ENCODE results near the gene ADAMTS5. TPM values are rescaled to one million over a fixed set of nuclear protein-coding genes. Genes with fewer than 3 reads are reported as not detected.

Gene ADAMTS5
- total and polyA plus RNA-seq, 9 of the 15 experiments (the other 6 are each of a cell fraction or from before 2014, with no cell fraction given) = not detected

- in situ Hi-C loops (cut with MboI) (no loop called here), intact Hi-C loops (cut with micrococcal nuclease) (no loop called here)
- Histone ChIP-seq H3K36me3 (ENCODE audit: control insufficient read depth, insufficient read depth, low read length) (no peaks in the 10 kb centered on the region), H3K27me3 (ENCODE audit: control insufficient read depth in 2 of 2, insufficient read depth in 2 of 2, low read length in 2 of 2) (no peaks in the 10 kb centered on the region), H4K20me1 (replicated peaks; ENCODE audit: control insufficient read depth, insufficient read depth, low read length) (no peaks in the 10 kb centered on the region), H3K27ac (ENCODE audit: extremely low read depth, low read depth, low read length) (no peak overlapping the region), H3K4me1 (replicated peaks in 1 of 2; ENCODE audit: control insufficient read depth in 2 of 2, insufficient read depth in 2 of 2, low read length in 2 of 2) (no peaks in the 10 kb centered on the region), H3K9me1 (ENCODE audit: control insufficient read depth, insufficient read depth, low read length) (no peaks in the 10 kb centered on the region), H2AFZ (ENCODE audit: low read depth, low read length) (no peak overlapping the region), H3K79me2 (ENCODE audit: control insufficient read depth, insufficient read depth, low read length) (no peaks in the 10 kb centered on the region), H3K9ac (ENCODE audit: insufficient read depth in 1 of 2, low read depth in 2 of 2, low read length in 2 of 2) (no peak overlapping the region), H3K9me3 (replicated peaks; ENCODE audit: control insufficient read depth, insufficient read depth, low read depth, low read length) (no peaks in the 10 kb centered on the region), H3K4me2 (ENCODE audit: insufficient read depth, low read length) (no peak overlapping the region), H3K4me3 (no peak overlapping the region)
- CTCF ChIA-PET (ENCODE audit: low intra/inter-chr PET ratio) = no interaction called here
- DNase-seq (ENCODE audit: extremely low read depth in 1 of 4, low spot score in 3 of 4) (no peak), FAIRE-seq (no peak), ATAC-seq (no peak)
- POLR2A ChIA-PET = no interaction called here
- WGBS (ENCODE audit: insufficient coverage, low coverage, missing lambda C conversion rate) = 0% methylated on average over 4 of the region's 4 CpGs
- no peak for TF ChIP-seq SMARCA4 (IDR thresholded peaks at IDR 0.05)
- BruUV-seq (replicated peaks) = no TSS peak
Measured at GRCh38 chr21:26949830-26950229, 17.1 kb downstream of the ADAMTS5 start.

GRCh38 chr21:26948194-26948593, 18.7 kb downstream of the ADAMTS5 start:
- in situ Hi-C loops (cut with MboI) (no loop called here), intact Hi-C loops (cut with micrococcal nuclease) (no loop called here)
- ChIA-PET CTCF (ENCODE audit: low intra/inter-chr PET ratio) (no interaction called here), POLR2A (no interaction called here)
- H3K79me2 ChIP-seq (ENCODE audit: control insufficient read depth, insufficient read depth, low read length) = no peaks in the 10 kb centered on the region
- BruUV-seq (replicated peaks) = no TSS peak
- FAIRE-seq (no peak), ATAC-seq (no peak), DNase-seq (ENCODE audit: extremely low read depth in 1 of 4, low spot score in 3 of 4) (no peak)
- no peaks in the 10 kb centered on the region for H4K20me1 ChIP-seq (replicated peaks; ENCODE audit: control insufficient read depth, insufficient read depth, low read length)
- no peaks in the 10 kb centered on the region for H3K9me1 ChIP-seq (ENCODE audit: control insufficient read depth, insufficient read depth, low read length)
- no peak overlapping the region for H3K4me2 ChIP-seq (ENCODE audit: insufficient read depth, low read length)
- H3K27me3 ChIP-seq (ENCODE audit: control insufficient read depth in 2 of 2, insufficient read depth in 2 of 2, low read length in 2 of 2) = no peaks in the 10 kb centered on the region
- H3K9me3 ChIP-seq (replicated peaks; ENCODE audit: control insufficient read depth, insufficient read depth, low read depth, low read length) = no peaks in the 10 kb centered on the region
- H3K9ac ChIP-seq (ENCODE audit: insufficient read depth in 1 of 2, low read depth in 2 of 2, low read length in 2 of 2) = no peak overlapping the region
- no peak overlapping the region for H3K27ac ChIP-seq (ENCODE audit: extremely low read depth, low read depth, low read length)
- 0% methylated on average over 2 of the region's 2 CpGs for WGBS (ENCODE audit: insufficient coverage, low coverage, missing lambda C conversion rate)
- no peaks in the 10 kb centered on the region for H3K4me1 ChIP-seq (replicated peaks in 1 of 2; ENCODE audit: control insufficient read depth in 2 of 2, insufficient read depth in 2 of 2, low read length in 2 of 2)
- no peak overlapping the region for H2AFZ ChIP-seq (ENCODE audit: low read depth, low read length)
- H3K4me3 ChIP-seq = no peak overlapping the region
- H3K36me3 ChIP-seq (ENCODE audit: control insufficient read depth, insufficient read depth, low read length) = no peaks in the 10 kb centered on the region
- no peak for TF ChIP-seq SPI1 (IDR thresholded peaks at IDR 0.05; ENCODE audit: borderline replicate concordance, low read depth, low read length)
- no peak for TF ChIP-seq XRCC4 (IDR thresholded peaks at IDR 0.05; ENCODE audit: extremely low read depth, insufficient read depth, insufficient read length)
- TF ChIP-seq, protein P1, sequence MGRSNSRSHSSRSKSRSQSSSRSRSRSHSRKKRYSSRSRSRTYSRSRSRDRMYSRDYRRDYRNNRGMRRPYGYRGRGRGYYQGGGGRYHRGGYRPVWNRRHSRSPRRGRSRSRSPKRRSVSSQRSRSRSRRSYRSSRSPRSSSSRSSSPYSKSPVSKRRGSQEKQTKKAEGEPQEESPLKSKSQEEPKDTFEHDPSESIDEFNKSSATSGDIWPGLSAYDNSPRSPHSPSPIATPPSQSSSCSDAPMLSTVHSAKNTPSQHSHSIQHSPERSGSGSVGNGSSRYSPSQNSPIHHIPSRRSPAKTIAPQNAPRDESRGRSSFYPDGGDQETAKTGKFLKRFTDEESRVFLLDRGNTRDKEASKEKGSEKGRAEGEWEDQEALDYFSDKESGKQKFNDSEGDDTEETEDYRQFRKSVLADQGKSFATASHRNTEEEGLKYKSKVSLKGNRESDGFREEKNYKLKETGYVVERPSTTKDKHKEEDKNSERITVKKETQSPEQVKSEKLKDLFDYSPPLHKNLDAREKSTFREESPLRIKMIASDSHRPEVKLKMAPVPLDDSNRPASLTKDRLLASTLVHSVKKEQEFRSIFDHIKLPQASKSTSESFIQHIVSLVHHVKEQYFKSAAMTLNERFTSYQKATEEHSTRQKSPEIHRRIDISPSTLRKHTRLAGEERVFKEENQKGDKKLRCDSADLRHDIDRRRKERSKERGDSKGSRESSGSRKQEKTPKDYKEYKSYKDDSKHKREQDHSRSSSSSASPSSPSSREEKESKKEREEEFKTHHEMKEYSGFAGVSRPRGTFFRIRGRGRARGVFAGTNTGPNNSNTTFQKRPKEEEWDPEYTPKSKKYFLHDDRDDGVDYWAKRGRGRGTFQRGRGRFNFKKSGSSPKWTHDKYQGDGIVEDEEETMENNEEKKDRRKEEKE (IDR thresholded peaks at IDR 0.05; ENCODE audit: borderline replicate concordance in 1 of 2, control insufficient read depth in 1 of 2, low read depth in 2 of 2, low read length in 1 of 2) = no peak
- TF ChIP-seq, protein P2, sequence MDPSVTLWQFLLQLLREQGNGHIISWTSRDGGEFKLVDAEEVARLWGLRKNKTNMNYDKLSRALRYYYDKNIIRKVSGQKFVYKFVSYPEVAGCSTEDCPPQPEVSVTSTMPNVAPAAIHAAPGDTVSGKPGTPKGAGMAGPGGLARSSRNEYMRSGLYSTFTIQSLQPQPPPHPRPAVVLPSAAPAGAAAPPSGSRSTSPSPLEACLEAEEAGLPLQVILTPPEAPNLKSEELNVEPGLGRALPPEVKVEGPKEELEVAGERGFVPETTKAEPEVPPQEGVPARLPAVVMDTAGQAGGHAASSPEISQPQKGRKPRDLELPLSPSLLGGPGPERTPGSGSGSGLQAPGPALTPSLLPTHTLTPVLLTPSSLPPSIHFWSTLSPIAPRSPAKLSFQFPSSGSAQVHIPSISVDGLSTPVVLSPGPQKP (CRISPR knock-in tag; IDR thresholded peaks at IDR 0.05) = no peak
- no peak for TF ChIP-seq PTTG1 (tag; IDR thresholded peaks at IDR 0.05; ENCODE audit: low read depth)
- TF ChIP-seq POLR2G (IDR thresholded peaks at IDR 0.05; ENCODE audit: low read depth, low read length) = no peak
- no peak for TF ChIP-seq ATF6 (CRISPR knock-in tag; IDR thresholded peaks at IDR 0.05)
- TF ChIP-seq ZBTB8A (IDR thresholded peaks at IDR 0.05; ENCODE audit: partially characterized antibody) = no peak
- TF ChIP-seq ARNT (IDR thresholded peaks at IDR 0.05) = no peak
- TF ChIP-seq ZNF140 (CRISPR knock-in tag; IDR thresholded peaks at IDR 0.05) = no peak

Measured in K562 (cell line).